Activated CD8-positive, alpha-beta memory T cell treated with anti-CD3 and anti-CD28 coated beads, Interleukin-2, amount 10 ng/mL, durations not matched to agents 7 days and 5 days (primary cell): ENCODE data around the gene ARHGAP18. TPM values are rescaled to one million over a fixed set of nuclear protein-coding genes. Genes with fewer than 3 reads are reported as not detected.

Source experiments
- ATAC-seq: fragments of 150-1000 bp; cut with Tn5 transposase; one replicate; pipeline ENCODE4 v1.10.0; 2021; ENCODE audit warnings: moderate library complexity
- CTCF ChIA-PET: fragments of 350-600 bp; sonication (Branson Sonifier 250); formaldehyde crosslinking; loops from one replicate; lab custom pipeline; 2021; ENCODE audit warnings: antibody characterized with exemption; lab: Charles Lee
- DNase-seq: peaks from one replicate; pipeline ENCODE4 v3.0.0-alpha.2; 2020
- H3K27ac Mint-ChIP-seq: one replicate; pipeline ENCODE4 v1.8.0; 2021; ENCODE audit warnings: mild to moderate bottlenecking, mixed read lengths
- H3K27me3 Mint-ChIP-seq: one replicate; pipeline ENCODE4 v1.8.0; 2021; ENCODE audit warnings: mixed read lengths
- H3K36me3 Mint-ChIP-seq: one replicate; pipeline ENCODE4 v1.8.0; 2021; ENCODE audit warnings: mild to moderate bottlenecking, mixed read lengths
- H3K4me1 Mint-ChIP-seq: one replicate; pipeline ENCODE4 v1.8.0; 2021; ENCODE audit warnings: mixed read lengths
- H3K4me3 Mint-ChIP-seq: one replicate; pipeline ENCODE4 v1.8.0; 2021; ENCODE audit warnings: mild to moderate bottlenecking, moderate library complexity, mixed read lengths
- H3K9me3 Mint-ChIP-seq: one replicate; pipeline ENCODE4 v1.8.0; 2022; ENCODE audit warnings: low read depth, mixed read lengths
- total RNA-seq, 2 experiments: library from RNA; stranded (reverse); gene quantifications; one replicate each; pipeline ENCODE4 v1.2.3, GENCODE V29; 2021

ARHGAP18 gene
- total RNA-seq, 2 experiments from 2014 or later: 14.1 to 20.8 TPM

- Mint-ChIP-seq H3K9me3 (no peaks in the 10 kb centered on the region), H3K4me3 (no peak overlapping the region), H3K4me1 (peaks cover 27% of the 10 kb centered on the region), H3K27me3 (no peaks in the 10 kb centered on the region), H3K27ac (no peak overlapping the region), H3K36me3 (peaks cover 1% of the 10 kb centered on the region)
- CTCF ChIA-PET: interaction anchor here (0.7 to 2.9 kb wide), 8 partner anchors 9 to 146 kb away, joined by 3 to 14 read pairs (median 4); no protein-coding TSS in a partner anchor
- no peak for DNase-seq
- no peak for ATAC-seq
Observed at GRCh38 chr6:129744201-129744879, 34.4 kb upstream of the ARHGAP18 start.

- DNase-seq: no peak
- Mint-ChIP-seq H3K4me1 (peaks cover 14% of the 10 kb centered on the region), H3K27me3 (no peaks in the 10 kb centered on the region), H3K9me3 (no peaks in the 10 kb centered on the region), H3K36me3 (peaks cover 1% of the 10 kb centered on the region), H3K4me3 (no peak overlapping the region), H3K27ac (no peak overlapping the region)
- ATAC-seq: no peak
- CTCF ChIA-PET: interaction anchor here (1.2 to 1.7 kb wide), 4 partner anchors 9 to 241 kb away, joined by 3 to 6 read pairs (median 4); no protein-coding TSS in a partner anchor
Observed at GRCh38 chr6:129740013-129740412, 30.0 kb upstream of the ARHGAP18 start.

- Mint-ChIP-seq H3K36me3 (peaks cover 1% of the 10 kb centered on the region), H3K4me3 (no peak overlapping the region), H3K4me1 (peaks cover 9% of the 10 kb centered on the region), H3K27me3 (no peaks in the 10 kb centered on the region), H3K27ac (no peak overlapping the region), H3K9me3 (no peaks in the 10 kb centered on the region)
- CTCF ChIA-PET: interaction anchor here (1.1 to 1.4 kb wide), 2 partner anchors 14 to 237 kb away, joined by 3 to 4 read pairs; no protein-coding TSS in a partner anchor
- DNase-seq: no peak
- ATAC-seq: no peak
Observed at GRCh38 chr6:129736105-129736504, 26.1 kb upstream of the ARHGAP18 start.

- Mint-ChIP-seq H3K4me1 (peaks cover 20% of the 10 kb centered on the region), H3K9me3 (no peaks in the 10 kb centered on the region), H3K27me3 (no peaks in the 10 kb centered on the region), H3K36me3 (peaks cover 1% of the 10 kb centered on the region), H3K4me3 (no peak overlapping the region), H3K27ac (no peak overlapping the region)
- CTCF ChIA-PET: interaction anchor here (1.0 to 9.9 kb wide), 4 partner anchors 17 to 143 kb away, joined by 3 to 111 read pairs (median 4); no protein-coding TSS in a partner anchor
- DNase-seq: no peak
- ATAC-seq: peak; percentile 58
Observed at GRCh38 chr6:129733290-129733689, 23.3 kb upstream of the ARHGAP18 start.

GRCh38 chr6:129732542-129732941 is 22.6 kb upstream of the ARHGAP18 start:
- H3K27ac Mint-ChIP-seq: no peak overlapping the region
- peaks cover 20% of the 10 kb centered on the region for H3K4me1 Mint-ChIP-seq
- ATAC-seq: no peak
- H3K27me3 Mint-ChIP-seq: no peaks in the 10 kb centered on the region
- peaks cover 1% of the 10 kb centered on the region for H3K36me3 Mint-ChIP-seq
- no peaks in the 10 kb centered on the region for H3K9me3 Mint-ChIP-seq
- CTCF ChIA-PET: interaction anchor here (1.0 to 9.9 kb wide), 5 partner anchors 16 to 289 kb away, joined by 3 to 111 read pairs (median 5); no protein-coding TSS in a partner anchor
- no peak overlapping the region for H3K4me3 Mint-ChIP-seq
- DNase-seq: no peak

GRCh38 chr6:129732034-129732433 is 22.1 kb upstream of the ARHGAP18 start:
- Mint-ChIP-seq H3K4me1 (peaks cover 20% of the 10 kb centered on the region), H3K4me3 (no peak overlapping the region), H3K9me3 (no peaks in the 10 kb centered on the region), H3K27me3 (no peaks in the 10 kb centered on the region), H3K36me3 (peaks cover 1% of the 10 kb centered on the region), H3K27ac (no peak overlapping the region)
- no peak for DNase-seq
- CTCF ChIA-PET: interaction anchor here (1.1 to 9.9 kb wide), 8 partner anchors 9 to 289 kb away, joined by 3 to 111 read pairs (median 5); no protein-coding TSS in a partner anchor
- ATAC-seq: no peak

- ATAC-seq: no peak
- no peaks in the 10 kb centered on the region for H3K9me3 Mint-ChIP-seq
- no peak overlapping the region for H3K27ac Mint-ChIP-seq
- peaks cover 1% of the 10 kb centered on the region for H3K36me3 Mint-ChIP-seq
- no peak overlapping the region for H3K4me3 Mint-ChIP-seq
- no peak for DNase-seq
- H3K27me3 Mint-ChIP-seq: no peaks in the 10 kb centered on the region
- CTCF ChIA-PET: interaction anchor here (0.7 to 9.9 kb wide), 16 partner anchors 10 to 290 kb away, joined by 3 to 111 read pairs (median 8); partner anchors contain the start of gene ARHGAP18
- peaks cover 20% of the 10 kb centered on the region for H3K4me1 Mint-ChIP-seq
Observed at GRCh38 chr6:129731428-129731827, 21.5 kb upstream of the ARHGAP18 start.

GRCh38 chr6:129730477-129731165 is 20.6 kb upstream of the ARHGAP18 start:
- DNase-seq (peak; percentile 54), ATAC-seq (peak; percentile 72)
- CTCF ChIA-PET: interaction anchor here (1.0 to 9.9 kb wide), 19 partner anchors 11 to 291 kb away, joined by 3 to 111 read pairs (median 6); partner anchors contain the start of gene ARHGAP18
- H3K27ac Mint-ChIP-seq: peak overlapping the region; percentile 74
- H3K4me3 Mint-ChIP-seq: no peak overlapping the region
- peaks cover 17% of the 10 kb centered on the region for H3K4me1 Mint-ChIP-seq
- peaks cover 1% of the 10 kb centered on the region for H3K36me3 Mint-ChIP-seq
- no peaks in the 10 kb centered on the region for H3K9me3 Mint-ChIP-seq
- H3K27me3 Mint-ChIP-seq: no peaks in the 10 kb centered on the region

- Mint-ChIP-seq H3K27ac (no peak overlapping the region), H3K9me3 (no peaks in the 10 kb centered on the region), H3K4me1 (peaks cover 11% of the 10 kb centered on the region), H3K36me3 (no peaks in the 10 kb centered on the region), H3K4me3 (no peak overlapping the region), H3K27me3 (no peaks in the 10 kb centered on the region)
- DNase-seq (no peak), ATAC-seq (no peak)
- CTCF ChIA-PET: interaction anchor here (0.7 to 9.9 kb wide), 5 partner anchors 10 to 128 kb away, joined by 3 to 111 read pairs (median 4); no protein-coding TSS in a partner anchor
Observed at GRCh38 chr6:129726650-129727049, 16.7 kb upstream of the ARHGAP18 start.

GRCh38 chr6:129725341-129725740 is 15.4 kb upstream of the ARHGAP18 start:
- CTCF ChIA-PET: interaction anchor here (0.5 to 9.9 kb wide), 5 partner anchors 16 to 127 kb away, joined by 3 to 111 read pairs (median 3); partner anchors contain the start of gene ARHGAP18
- H3K27me3 Mint-ChIP-seq: no peaks in the 10 kb centered on the region

GRCh38 chr6:129719692-129720091 is 9.7 kb upstream of the ARHGAP18 start:
- no peak overlapping the region for H3K4me3 Mint-ChIP-seq
- no peaks in the 10 kb centered on the region for H3K27me3 Mint-ChIP-seq
- peaks cover 4% of the 10 kb centered on the region for H3K4me1 Mint-ChIP-seq
- no peaks in the 10 kb centered on the region for H3K9me3 Mint-ChIP-seq
- DNase-seq: no peak
- CTCF ChIA-PET: interaction anchor here (9.3 kb wide), 1 partner anchor 10 kb away, joined by 60 read pairs; no protein-coding TSS in a partner anchor
- H3K27ac Mint-ChIP-seq: no peak overlapping the region
- no peaks in the 10 kb centered on the region for H3K36me3 Mint-ChIP-seq
- ATAC-seq: no peak

More at GRCh38 chr6:129725341-129725740, 15.4 kb upstream of the ARHGAP18 start:
- Mint-ChIP-seq H3K4me3 (no peak overlapping the region), H3K4me1 (peaks cover 4% of the 10 kb centered on the region), H3K9me3 (no peaks in the 10 kb centered on the region), H3K27ac (no peak overlapping the region), H3K36me3 (no peaks in the 10 kb centered on the region)
- ATAC-seq (no peak), DNase-seq (no peak)

- peaks cover 14% of the 10 kb centered on the region for H3K4me1 Mint-ChIP-seq
- H3K27ac Mint-ChIP-seq: no peak overlapping the region
- H3K27me3 Mint-ChIP-seq: no peaks in the 10 kb centered on the region
- H3K4me3 Mint-ChIP-seq: no peak overlapping the region
- DNase-seq (no peak), ATAC-seq (no peak)
- no peaks in the 10 kb centered on the region for H3K9me3 Mint-ChIP-seq
- CTCF ChIA-PET: interaction anchor here (1.4 to 9.3 kb wide), 4 partner anchors 12 to 58 kb away, joined by 4 to 60 read pairs (median 5); no protein-coding TSS in a partner anchor
- peaks cover 2% of the 10 kb centered on the region for H3K36me3 Mint-ChIP-seq
Observed at GRCh38 chr6:129717277-129717676, 7.3 kb upstream of the ARHGAP18 start.
